ENCODE measurements around the gene FAM120A.

The FAM120A gene

GRCh38 chr9:93601063-93601462 is 149.6 kb downstream of the FAM120A start:
- TF ChIP-seq FOXP2 (optimal IDR thresholded peaks at IDR 0.05; ENCODE audit: borderline replicate concordance, extremely low read depth, extremely low read length, insufficient read depth) (no peak), POLR2AphosphoS5 (IDR thresholded peaks at IDR 0.05; ENCODE audit: low read depth, low read length) (no peak), SIN3A (IDR thresholded peaks at IDR 0.05; ENCODE audit: borderline replicate concordance, insufficient read depth, low read length) (no peak), TAF1 (IDR thresholded peaks at IDR 0.05; ENCODE audit: borderline replicate concordance, insufficient read depth, low read length) (no peak), REST (IDR thresholded peaks at IDR 0.05; ENCODE audit: insufficient read depth in 1 of 2, low read depth in 2 of 2, low read length in 2 of 2) (no peak)

- TF ChIP-seq POLR2AphosphoS5 (IDR thresholded peaks at IDR 0.05; ENCODE audit: low read depth, low read length) (no peak), FOXP2 (optimal IDR thresholded peaks at IDR 0.05; ENCODE audit: borderline replicate concordance, extremely low read depth, extremely low read length, insufficient read depth) (no peak), SIN3A (IDR thresholded peaks at IDR 0.05; ENCODE audit: borderline replicate concordance, insufficient read depth, low read length) (no peak), REST (IDR thresholded peaks at IDR 0.05; ENCODE audit: insufficient read depth in 1 of 2, low read depth in 2 of 2, low read length in 2 of 2) (no peak), TAF1 (IDR thresholded peaks at IDR 0.05; ENCODE audit: borderline replicate concordance, insufficient read depth, low read length) (no peak)
These were observed 150.2 kb downstream of the FAM120A start for GRCh38 chr9:93601666-93602065.

GRCh38 chr9:93603011-93603410 is 151.5 kb downstream of the FAM120A start:
- TF ChIP-seq FOXP2 (optimal IDR thresholded peaks at IDR 0.05; ENCODE audit: borderline replicate concordance, extremely low read depth, extremely low read length, insufficient read depth) (no peak), POLR2AphosphoS5 (IDR thresholded peaks at IDR 0.05; ENCODE audit: low read depth, low read length) (no peak), SIN3A (IDR thresholded peaks at IDR 0.05; ENCODE audit: borderline replicate concordance, insufficient read depth, low read length) (no peak), TAF1 (IDR thresholded peaks at IDR 0.05; ENCODE audit: borderline replicate concordance, insufficient read depth, low read length) (no peak), REST (IDR thresholded peaks at IDR 0.05; ENCODE audit: insufficient read depth in 1 of 2, low read depth in 2 of 2, low read length in 2 of 2) (no peak)

- TF ChIP-seq TAF1 (IDR thresholded peaks at IDR 0.05; ENCODE audit: borderline replicate concordance, insufficient read depth, low read length) = no peak
- no peak for TF ChIP-seq FOXP2 (optimal IDR thresholded peaks at IDR 0.05; ENCODE audit: borderline replicate concordance, extremely low read depth, extremely low read length, insufficient read depth)
- no peak for TF ChIP-seq POLR2AphosphoS5 (IDR thresholded peaks at IDR 0.05; ENCODE audit: low read depth, low read length)
- TF ChIP-seq REST (IDR thresholded peaks at IDR 0.05; ENCODE audit: insufficient read depth in 1 of 2, low read depth in 2 of 2, low read length in 2 of 2) = no peak
- no peak for TF ChIP-seq SIN3A (IDR thresholded peaks at IDR 0.05; ENCODE audit: borderline replicate concordance, insufficient read depth, low read length)
These were observed 152.4 kb downstream of the FAM120A start for GRCh38 chr9:93603906-93604326.

- TF ChIP-seq REST (IDR thresholded peaks at IDR 0.05; ENCODE audit: insufficient read depth in 1 of 2, low read depth in 2 of 2, low read length in 2 of 2) (no peak), POLR2AphosphoS5 (IDR thresholded peaks at IDR 0.05; ENCODE audit: low read depth, low read length) (no peak), SIN3A (IDR thresholded peaks at IDR 0.05; ENCODE audit: borderline replicate concordance, insufficient read depth, low read length) (no peak), FOXP2 (optimal IDR thresholded peaks at IDR 0.05; ENCODE audit: borderline replicate concordance, extremely low read depth, extremely low read length, insufficient read depth) (no peak), TAF1 (IDR thresholded peaks at IDR 0.05; ENCODE audit: borderline replicate concordance, insufficient read depth, low read length) (no peak)
These were observed 154.7 kb downstream of the FAM120A start for GRCh38 chr9:93606187-93606586.

Data from PFSK-1 (cell line).